IPS-18c (cell line): ENCODE data around the gene DOK3.

Experiments used
- H3K4me3 ChIP-seq: 2 replicates; pipeline ENCODE4 v1.7.0; 2013; ENCODE audit warnings: low read depth, mild to moderate bottlenecking, low read length, moderate library complexity; ENCODE audit not compliant: insufficient read depth
- H3K9me3 ChIP-seq: one replicate; pipeline ENCODE4 v1.6.1; 2013; ENCODE audit warnings: mild to moderate bottlenecking, low read length, moderate library complexity; ENCODE audit not compliant: control insufficient read depth, insufficient read depth

The DOK3 gene

DNA sequence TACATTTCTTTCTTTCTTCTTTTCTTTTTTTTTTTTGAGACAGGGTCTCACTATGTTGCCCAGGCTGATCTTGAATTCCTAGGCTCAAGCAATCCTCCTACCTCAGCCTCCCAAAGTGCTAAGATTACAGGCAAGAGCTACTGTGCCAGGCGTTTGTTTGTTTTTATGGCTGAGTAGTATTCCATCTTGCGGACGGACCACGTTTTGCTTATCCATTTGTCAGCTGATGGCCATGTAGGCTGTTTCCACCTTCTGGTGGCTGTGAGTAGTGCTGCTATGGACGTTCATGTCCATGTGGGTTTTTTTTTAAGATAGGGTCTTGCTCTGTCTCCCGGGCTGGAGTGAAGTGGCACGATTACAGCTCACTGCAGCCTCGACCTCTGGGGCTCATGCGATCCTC is 2.5 kb downstream of the DOK3 start:
- H3K9me3 ChIP-seq: no peaks in the 10 kb centered on the region
- no peak overlapping the region for H3K4me3 ChIP-seq

DNA sequence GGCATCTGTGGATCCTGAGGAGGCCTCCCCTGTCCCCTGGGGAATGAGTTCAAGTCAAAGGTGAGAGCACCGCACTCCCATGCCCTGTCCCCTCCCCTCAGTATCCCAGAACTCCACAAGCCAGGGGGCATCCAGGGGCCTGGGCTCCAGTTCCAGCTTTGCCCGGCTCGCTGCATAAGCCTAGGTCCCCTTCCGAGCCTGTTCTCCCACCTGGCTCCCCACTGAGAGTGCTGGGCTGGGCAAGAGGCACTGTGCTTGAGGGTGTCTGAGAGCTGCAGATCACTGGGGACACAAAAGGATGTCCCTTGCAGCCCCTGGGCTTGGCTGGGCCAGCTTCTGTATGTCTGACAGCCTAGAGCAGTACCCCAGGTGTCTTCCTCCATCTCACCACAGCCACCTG is 4.6 kb downstream of the DOK3 start:
- no peaks in the 10 kb centered on the region for H3K9me3 ChIP-seq

GRCh38 chr5:177504086-177505056 is 5.3 kb downstream of the DOK3 start:
- Histone ChIP-seq H3K4me3 (no peak overlapping the region), H3K9me3 (no peaks in the 10 kb centered on the region)

More for the DNA sequence above, 4.6 kb downstream of the DOK3 start:
- H3K4me3 ChIP-seq: no peak overlapping the region

DNA sequence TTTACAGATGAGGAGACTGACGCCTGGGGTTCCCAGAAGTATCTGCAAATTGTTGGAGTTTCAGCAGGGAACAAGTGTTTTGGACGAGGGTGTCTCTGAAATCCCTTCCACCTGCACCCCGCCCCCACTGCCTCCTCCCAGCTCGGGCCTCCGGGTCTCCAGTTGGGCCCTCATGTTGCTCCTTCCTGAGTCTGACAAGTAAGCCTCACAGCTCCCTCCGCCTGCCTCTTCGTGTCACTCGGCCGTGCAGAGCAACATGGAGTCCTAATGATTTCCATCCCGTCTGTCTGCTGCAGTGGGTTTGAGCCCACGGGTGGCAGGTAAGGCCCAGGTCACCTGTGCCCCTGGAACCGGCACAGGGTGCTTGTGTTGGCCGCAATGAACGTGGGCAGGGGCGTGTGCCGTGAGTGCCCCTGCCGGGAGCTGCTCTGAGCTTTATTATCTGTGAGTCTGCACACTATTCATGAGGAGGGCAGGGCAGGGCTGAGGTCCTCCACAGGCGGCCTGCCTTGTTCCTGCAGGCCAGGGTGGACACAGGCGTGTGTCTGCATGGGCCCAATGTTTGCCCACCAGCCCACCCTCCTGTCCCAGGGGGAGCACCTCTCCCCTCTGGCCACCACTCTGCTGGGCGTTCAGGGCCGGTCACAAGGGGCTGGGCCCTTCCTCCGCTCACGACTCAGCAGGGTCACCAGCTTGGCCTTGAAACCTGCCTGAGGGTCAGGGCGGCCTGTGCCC is 6.1 kb downstream of the DOK3 start:
- Histone ChIP-seq H3K4me3 (no peak overlapping the region), H3K9me3 (no peaks in the 10 kb centered on the region)

DNA sequence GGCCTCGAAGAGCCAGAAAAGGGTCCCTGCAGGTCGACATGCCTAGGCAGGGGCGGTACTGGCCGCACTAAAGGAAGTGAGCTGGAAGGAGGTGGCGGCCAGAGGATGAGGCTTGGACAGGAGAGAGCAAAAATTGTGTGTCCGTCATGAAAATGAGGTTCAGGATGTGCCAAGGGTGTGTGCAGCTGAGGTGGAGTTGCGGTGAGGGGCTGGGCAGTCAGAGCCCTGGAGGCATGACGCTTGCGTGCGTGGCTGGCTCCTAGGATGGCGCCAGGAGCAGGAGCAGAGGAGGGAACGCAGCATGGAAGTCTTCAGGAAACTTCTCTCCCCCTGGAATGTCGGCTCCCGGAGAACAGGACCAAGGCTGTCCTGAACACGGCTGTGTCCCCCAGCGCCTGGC is 6.7 kb downstream of the DOK3 start:
- Histone ChIP-seq H3K9me3 (no peaks in the 10 kb centered on the region), H3K4me3 (no peak overlapping the region)

GRCh38 chr5:177501874-177502678 is 7.5 kb downstream of the DOK3 start:
- no peaks in the 10 kb centered on the region for H3K9me3 ChIP-seq
- H3K4me3 ChIP-seq: no peak overlapping the region

DNA sequence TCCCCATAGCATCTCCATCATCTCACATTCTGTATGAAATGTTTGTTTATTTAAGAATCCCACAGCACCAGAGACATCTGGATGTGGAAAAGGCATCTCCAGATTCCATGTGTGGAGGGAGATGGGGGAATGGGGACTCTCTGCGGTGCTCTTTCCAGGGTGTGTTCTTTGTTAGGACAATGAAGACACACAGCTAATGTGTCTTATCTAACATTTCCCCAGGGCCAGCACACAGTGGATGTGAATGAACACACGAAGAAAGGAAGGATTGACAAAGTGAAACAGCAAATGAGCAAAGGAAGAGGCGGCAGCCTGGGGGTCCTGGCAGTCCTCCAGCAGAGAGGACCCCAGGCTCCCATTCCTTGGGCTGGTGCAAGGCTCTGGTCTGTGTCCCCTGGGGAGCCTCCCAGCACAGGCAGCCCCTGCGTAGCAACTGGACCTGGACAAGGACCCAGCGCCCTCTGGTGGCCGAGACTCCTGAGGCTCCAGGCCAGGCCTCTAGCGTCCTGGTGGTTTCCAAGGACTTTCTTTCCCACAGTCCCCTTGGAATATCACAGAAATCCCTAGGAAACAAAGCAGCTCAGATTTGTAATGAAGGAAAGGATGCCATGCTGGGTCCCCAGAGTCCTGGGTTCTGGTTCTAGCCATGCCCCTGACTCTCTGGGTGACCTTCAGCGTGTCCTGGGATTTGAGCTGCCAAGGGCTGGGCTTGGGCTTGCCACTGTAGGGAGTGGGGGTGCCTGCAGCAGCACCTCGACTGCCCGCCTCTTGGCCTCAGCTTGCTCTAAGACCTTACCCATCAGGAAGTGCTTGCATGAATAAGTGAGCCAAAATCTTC is 8.7 kb downstream of the DOK3 start:
- Histone ChIP-seq H3K9me3 (no peaks in the 10 kb centered on the region), H3K4me3 (no peak overlapping the region)

DNA sequence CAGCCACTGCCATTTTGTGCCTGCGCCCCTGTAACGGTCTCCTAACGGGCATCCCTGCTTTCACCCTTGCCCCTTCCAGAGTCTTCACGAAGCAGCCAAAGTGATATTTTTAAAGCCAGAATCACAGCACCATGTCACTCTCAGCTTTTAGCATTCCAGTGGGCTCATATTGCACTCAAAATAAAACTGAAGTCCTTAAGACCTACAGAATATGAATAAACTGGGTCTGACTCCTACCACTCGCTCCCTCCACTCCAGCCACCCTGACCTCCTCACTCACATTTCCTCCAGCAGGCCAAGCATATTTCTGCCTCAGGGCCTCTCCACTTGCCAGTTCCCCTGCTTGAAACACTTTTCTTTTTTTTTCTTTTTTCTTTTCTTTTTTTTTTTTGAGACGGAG is 9.8 kb downstream of the DOK3 start:
- Histone ChIP-seq H3K9me3 (no peaks in the 10 kb centered on the region), H3K4me3 (no peak overlapping the region)

DNA sequence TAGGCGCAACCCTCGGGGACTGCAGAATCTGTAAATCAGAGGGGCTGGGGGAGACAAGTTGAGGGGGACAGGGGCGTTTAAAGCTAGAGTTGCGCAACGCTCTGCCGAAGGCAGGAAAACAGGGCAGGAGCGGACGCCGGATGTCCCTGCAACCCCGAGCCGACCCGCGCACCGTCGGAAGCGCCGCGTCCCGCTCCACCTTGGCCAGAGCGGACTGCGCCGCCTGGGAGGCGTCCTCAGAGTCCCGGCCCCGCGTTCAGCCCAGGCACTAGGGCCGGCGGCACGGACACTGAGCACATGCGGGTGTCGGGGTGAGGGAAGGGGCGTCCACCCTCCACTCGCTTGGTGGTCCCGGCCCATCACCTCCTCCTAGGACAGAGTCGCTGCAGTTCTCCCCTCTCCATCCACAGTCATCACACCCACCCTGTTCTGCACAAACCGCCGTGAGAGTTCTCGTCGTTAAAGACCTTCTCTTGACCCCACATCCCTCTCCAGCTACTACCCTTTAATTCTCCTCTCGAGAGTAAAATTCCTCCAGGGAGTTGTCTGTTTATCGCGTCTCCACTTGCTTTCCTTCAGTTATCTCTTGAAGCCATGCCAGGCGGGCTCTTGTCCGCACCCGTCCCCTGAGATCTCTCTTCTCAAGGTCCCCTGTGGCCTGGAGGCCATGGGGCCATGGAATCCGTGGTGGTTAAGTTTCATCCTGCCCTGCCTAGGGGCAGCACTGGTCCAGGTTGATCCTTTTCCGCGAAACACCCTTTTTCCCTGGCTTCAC is 11.4 kb downstream of the DOK3 start:
- Histone ChIP-seq H3K9me3 (no peaks in the 10 kb centered on the region), H3K4me3 (peak overlapping the region; percentile 57)

- Histone ChIP-seq H3K9me3 (no peaks in the 10 kb centered on the region), H3K4me3 (peak within 1 kb of the TSS; percentile 84)
Measured at GRCh38 chr5:177497292-177498012, 12.2 kb downstream of the DOK3 start, which contains the start of gene PDLIM7. TSS of gene PDLIM7 (minus strand) at chr5:177497604. CDS start at chr5:177496512, 1,092 bp downstream.

DNA sequence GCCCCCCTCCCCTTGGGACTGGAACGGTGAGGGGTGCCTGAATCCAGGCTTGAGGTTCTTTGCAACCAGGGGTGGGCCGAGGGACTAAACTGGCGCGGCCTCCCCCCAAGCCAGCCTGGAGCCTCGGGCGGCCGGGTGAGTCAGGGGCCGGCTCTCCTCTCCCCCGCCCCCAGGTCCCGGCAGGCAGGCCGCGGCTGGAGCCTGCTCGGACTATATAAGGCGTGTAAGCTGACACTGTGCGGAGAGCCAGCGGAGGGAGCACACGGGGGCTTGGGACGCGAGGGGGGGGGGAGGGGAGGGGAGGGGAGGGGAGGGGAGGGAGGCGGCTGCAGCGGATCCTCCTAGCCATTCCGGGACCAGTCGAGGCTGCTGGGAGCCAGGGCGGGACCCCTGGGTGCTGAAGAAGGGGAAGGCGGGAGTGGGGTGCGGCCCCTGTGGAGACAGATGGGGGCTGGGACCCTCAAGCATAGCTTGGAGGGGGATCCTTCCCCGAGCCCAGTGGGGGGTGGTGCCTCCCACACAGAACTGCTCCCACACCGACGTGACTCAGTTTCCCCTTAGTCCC is 12.8 kb downstream of the DOK3 start:
- no peaks in the 10 kb centered on the region for H3K9me3 ChIP-seq
- H3K4me3 ChIP-seq: peak overlapping the region; percentile 84

DNA sequence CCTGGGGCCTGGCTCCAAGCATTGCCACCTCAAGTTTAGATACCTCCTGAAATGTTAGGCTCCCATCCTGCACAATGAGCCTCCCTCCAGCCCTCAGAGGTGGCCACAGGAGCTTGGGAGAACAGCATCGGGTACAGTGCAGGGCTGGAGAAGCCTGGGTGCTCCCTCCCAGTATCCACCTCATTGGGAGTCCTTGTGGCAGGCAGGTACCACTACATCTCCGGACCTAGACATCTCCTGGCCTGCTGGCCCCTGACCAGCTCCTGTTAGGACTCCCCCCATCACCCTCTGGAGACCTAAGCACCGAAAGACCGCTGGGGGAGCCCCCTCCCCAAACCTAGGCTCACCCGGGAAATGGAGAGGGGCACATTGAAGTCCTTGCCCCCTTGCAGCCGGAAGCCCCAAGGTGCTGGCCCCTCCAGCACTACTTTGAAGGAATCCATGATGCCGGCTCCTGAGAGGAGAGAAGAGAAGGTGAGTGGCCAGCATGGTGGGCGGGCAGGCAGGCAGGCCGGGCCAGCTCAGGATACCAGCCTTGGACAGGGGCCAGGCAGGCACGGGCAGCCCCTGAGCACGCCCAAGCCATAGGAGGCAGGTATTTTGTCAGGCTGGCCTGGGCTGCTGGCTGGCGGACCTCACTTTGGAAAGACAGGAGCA is 13.4 kb downstream of the DOK3 start:
- no peaks in the 10 kb centered on the region for H3K9me3 ChIP-seq
- H3K4me3 ChIP-seq: peak overlapping the region; percentile 72

GRCh38 chr5:177495243-177496060 is 14.2 kb downstream of the DOK3 start:
- H3K4me3 ChIP-seq: peak overlapping the region; percentile 72

More at GRCh38 chr5:177495243-177496060, 14.2 kb downstream of the DOK3 start:
- H3K9me3 ChIP-seq: no peaks in the 10 kb centered on the region
